COLO829 (cell line): ENCODE data around the gene REPIN1.

Source experiments
- DNase-seq: peaks from one replicate; pipeline ENCODE4 v3.0.0; 2012; ENCODE audit warnings: low spot score

Gene REPIN1

GRCh38 chr7:150396426-150396825, 27.8 kb downstream of the REPIN1 start:
- no peak for DNase-seq

- no peak for DNase-seq
Observed at GRCh38 chr7:150396851-150397260, 28.2 kb downstream of the REPIN1 start.

- no peak for DNase-seq
Observed at GRCh38 chr7:150397346-150398107, 28.9 kb downstream of the REPIN1 start.

GRCh38 chr7:150398108-150398964, 29.7 kb downstream of the REPIN1 start:
- DNase-seq = no peak

- no peak for DNase-seq
Observed at GRCh38 chr7:150398965-150399320, 30.3 kb downstream of the REPIN1 start.

GRCh38 chr7:150399421-150400007, 30.9 kb downstream of the REPIN1 start:
- DNase-seq = no peak

GRCh38 chr7:150400008-150400787, 31.6 kb downstream of the REPIN1 start:
- no peak for DNase-seq

- no peak for DNase-seq
Observed at GRCh38 chr7:150400788-150401423, 32.3 kb downstream of the REPIN1 start.

- DNase-seq = no peak
Observed at GRCh38 chr7:150401424-150401790, 32.8 kb downstream of the REPIN1 start.

- DNase-seq = no peak
Observed at GRCh38 chr7:150401861-150402631, 33.4 kb downstream of the REPIN1 start.

- DNase-seq = no peak
Observed at GRCh38 chr7:150402671-150403321, 34.2 kb downstream of the REPIN1 start.

GRCh38 chr7:150403376-150404171, 35.0 kb downstream of the REPIN1 start:
- DNase-seq = no peak

GRCh38 chr7:150404172-150404804, 35.7 kb downstream of the REPIN1 start:
- no peak for DNase-seq

- DNase-seq = peak; percentile 91
Observed at GRCh38 chr7:150404805-150405583, 36.4 kb downstream of the REPIN1 start.

- no peak for DNase-seq
Observed at GRCh38 chr7:150405584-150406311, 37.1 kb downstream of the REPIN1 start.

- no peak for DNase-seq
Observed at GRCh38 chr7:150406312-150406566, 37.6 kb downstream of the REPIN1 start.

- no peak for DNase-seq
Observed at GRCh38 chr7:150406567-150407421, 38.2 kb downstream of the REPIN1 start.
